Umbilical cord (tissue), 2 donors: Measurements from ENCODE around the gene TM2D3. TPM values are rescaled to one million over a fixed set of nuclear protein-coding genes. Genes with fewer than 3 reads are reported as not detected.
A peak's percentile ranks its signal among the peaks of the same experiment; 100 is the strongest.

Experiments used
- DNase-seq: peaks from one replicate; pipeline ENCODE4 v3.0.0-alpha.2; 2015; ENCODE audit warnings: low spot score
- total RNA-seq: library from RNA; depleted of rRNA; stranded (reverse); fragments of >200 nt; gene quantifications from one replicate; pipeline ENCODE4 v1.2.3, GENCODE V29; 2014; ENCODE audit warnings: low replicate concordance; ENCODE audit not compliant: insufficient read depth

The TM2D3 gene, protein sequence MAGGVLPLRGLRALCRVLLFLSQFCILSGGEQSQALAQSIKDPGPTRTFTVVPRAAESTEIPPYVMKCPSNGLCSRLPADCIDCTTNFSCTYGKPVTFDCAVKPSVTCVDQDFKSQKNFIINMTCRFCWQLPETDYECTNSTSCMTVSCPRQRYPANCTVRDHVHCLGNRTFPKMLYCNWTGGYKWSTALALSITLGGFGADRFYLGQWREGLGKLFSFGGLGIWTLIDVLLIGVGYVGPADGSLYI
- 74.2 TPM for total RNA-seq

DNA sequence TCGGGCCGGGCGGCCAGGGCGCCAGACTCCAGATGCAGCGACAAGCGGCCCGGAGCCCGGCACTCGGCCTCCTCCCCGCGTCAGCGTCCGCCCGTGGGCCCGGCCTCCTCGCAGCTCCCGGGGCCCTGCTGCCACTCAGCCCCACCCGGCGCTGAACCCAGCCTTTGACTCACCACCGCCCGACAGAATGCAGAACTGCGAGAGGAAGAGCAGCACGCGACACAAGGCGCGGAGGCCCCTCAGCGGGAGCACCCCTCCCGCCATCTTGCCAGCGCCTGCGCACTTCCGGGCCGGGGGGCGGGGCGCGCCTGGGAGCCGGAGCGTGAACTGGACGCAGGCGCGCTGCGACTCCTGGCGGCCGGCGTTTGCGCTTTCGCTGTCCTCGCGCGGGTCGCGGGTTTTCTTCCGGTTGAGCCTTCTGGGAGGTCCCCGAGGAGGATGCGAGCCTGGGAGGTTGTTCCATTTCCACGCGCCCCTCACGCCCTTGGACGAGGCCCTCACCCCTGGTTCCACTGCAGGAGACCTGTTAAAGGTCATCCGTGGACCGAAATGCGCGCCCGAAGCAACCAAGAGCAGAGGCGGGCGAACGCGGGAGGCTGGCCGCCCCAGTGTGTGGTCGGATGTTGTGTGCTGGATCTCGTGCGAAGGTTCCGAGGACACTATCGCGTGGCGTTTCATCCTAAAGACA, at the start of gene TM2D3:
TSS of gene TM2D3 (minus strand) at position 284 of the 688 bp plus-strand sequence. CDS start at position 264, 20 bp downstream.
- peak; percentile 96 for DNase-seq

DNA sequence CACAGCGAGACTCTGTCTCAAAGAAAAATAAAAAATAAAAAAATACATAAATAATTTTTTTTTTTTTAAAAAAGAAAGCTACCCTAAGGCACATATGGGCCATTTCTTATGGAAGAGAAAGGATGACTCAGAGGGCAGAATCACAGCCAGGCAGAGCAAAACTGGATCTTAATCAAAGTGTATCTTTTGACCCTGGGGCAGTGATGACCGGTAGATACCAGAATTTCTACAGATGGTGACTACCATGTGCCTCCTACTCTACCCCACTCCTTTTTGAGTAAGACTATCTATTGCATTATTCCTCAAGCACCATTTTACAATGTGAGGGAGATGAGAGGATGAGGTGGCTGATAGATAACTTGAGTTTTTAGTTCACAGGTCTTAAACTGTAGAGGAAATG, 46.1 kb upstream of the TM2D3 start:
- no peak for DNase-seq

DNA sequence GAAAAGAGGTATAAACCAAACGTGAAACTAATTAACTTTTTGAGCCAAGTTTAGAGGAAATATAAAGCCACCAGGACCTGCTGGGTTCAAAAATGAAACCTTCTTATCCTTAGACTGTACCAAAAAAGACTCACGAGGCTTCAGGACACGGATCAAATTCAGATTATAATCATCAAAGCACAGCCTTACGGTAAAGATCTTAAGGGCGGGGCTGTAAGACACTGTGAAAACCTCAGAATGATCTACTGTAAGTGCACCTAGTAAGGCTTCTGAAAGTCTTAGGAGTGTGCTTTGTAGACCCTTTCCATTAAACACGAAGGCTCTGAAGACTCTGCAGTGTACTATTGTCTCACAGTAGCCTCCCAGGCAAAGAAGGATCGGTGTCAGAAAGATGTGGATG, 45.3 kb upstream of the TM2D3 start:
- no peak for DNase-seq

DNA sequence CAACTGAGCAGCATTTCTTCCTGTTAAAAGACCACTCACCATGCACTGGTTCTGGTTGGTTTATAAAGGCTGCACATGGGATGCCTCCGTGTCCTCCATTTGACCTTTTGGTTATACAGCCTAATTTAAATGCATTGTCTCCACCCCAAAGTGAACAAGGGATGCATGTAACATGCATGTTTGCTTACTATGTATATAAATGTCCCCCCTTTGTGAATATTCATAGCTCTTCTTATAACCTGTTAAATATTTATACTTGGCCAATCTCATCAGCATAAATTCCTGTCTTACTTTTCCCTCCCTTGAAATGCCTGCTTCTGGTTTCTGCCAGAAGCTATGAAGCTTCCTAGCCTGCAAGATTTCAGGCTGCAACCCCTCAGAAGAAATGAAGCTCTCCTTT, 44.6 kb upstream of the TM2D3 start:
- DNase-seq: no peak

DNA sequence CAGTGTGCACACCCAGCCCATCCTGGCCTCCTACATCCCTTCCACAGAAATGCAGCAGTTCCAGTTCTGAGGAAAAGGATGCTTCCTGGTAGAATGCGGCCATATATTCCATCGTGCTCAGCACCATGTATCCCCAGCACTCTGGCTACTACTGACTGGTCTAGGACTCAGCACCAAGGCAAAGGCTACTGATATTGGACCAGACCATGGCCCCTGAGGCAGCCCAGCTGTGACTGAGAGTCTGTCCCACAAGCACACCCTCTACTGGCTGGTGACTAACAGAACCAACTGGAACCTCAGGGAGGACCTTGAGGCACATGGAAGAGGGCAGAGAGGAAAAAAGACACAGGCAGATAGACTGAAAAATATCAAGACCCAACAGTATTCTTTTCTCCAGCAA, 42.1 kb upstream of the TM2D3 start:
- no peak for DNase-seq

DNA sequence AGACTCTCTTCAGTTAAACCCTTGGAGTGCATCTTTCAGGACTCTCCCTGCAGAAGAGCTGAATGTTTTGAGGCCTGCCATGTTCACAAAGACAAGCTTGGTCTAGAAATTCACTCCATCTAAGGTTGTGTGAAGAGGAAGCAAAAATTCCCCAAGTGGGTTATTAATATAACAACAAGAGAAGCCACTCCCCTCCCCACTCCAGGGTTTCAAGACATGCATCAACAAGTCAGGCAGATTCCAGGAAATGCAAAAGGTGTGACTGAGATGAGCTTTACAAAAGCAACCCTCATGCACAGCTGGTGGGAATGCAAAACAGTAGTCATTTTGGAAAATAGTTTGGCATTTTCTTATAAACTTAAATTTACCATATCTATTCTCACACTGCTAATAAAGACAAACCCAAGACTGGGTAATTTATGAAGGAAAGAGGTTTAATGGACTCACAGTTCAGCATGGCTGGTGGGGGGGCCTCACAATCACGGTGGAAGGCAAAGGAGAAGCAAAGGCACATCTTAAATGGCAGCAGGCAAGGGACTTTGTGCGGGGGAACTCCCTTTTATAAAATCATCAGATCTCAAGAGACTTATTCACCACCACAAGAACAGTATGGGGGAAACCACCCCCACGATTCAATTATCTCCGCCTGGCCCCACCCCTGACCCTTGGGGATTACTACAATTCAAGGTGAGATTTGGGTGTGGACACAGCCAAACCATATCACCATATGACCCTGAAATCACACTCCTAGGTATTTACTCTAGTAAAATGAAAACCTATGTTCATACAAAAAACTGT, 40.8 kb upstream of the TM2D3 start:
- peak; percentile 21 for DNase-seq

DNA sequence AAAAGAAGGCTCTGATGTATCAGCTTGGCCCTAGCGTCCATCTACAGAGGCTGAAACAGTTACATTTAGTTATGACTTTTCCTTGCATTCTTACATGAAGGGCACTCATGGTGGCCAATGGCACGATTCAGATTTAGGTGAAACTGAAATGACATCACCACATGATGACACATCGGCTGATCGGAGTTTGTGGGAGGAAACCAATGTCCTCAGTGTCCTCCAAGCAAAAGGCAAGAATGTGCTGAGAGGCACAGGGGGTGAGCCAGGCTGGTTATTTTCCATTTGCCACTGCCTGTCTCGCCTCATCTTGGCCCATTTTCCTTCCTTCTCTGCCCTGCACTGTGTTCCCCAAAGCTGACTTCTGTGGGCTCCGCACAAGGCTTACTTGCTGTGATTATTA, 37.7 kb upstream of the TM2D3 start:
- DNase-seq: no peak

DNA sequence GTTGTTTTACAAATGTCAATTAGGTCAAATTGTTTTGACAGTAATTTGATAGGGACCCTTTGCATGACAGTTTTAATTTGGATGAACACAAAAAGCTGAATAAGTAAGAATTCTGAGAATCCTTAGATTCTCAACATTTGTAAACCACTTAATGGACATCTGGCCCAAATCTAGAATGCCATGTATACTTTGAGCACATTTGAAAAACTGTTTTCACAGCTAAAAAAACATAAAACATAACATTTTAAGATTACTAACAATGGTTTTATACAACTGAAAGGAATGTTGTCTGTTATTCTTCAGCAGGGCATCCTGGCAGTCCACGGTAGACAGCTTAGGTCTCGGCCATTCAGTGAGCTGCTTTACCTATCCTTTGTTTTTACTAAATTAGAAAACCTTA, 34.5 kb upstream of the TM2D3 start:
- no peak for DNase-seq

DNA sequence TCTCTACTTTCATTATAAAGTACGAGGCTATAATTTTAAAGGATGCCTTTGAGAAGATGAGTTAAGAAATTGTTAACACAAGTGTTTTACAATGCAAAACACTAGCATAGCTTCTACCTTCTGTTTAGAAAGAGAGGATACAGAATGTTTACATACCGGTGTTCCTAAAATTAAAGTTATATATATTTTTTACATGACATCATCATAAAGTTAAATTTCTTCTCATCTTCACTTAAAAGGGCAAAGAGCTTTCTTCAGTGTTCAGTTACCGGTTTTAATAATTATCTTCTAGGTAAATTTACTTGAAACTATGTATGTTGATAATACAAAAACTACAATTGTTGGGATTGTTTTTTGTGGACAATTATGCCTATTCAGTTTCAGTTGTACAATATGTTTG, 32.7 kb upstream of the TM2D3 start:
- no peak for DNase-seq

DNA sequence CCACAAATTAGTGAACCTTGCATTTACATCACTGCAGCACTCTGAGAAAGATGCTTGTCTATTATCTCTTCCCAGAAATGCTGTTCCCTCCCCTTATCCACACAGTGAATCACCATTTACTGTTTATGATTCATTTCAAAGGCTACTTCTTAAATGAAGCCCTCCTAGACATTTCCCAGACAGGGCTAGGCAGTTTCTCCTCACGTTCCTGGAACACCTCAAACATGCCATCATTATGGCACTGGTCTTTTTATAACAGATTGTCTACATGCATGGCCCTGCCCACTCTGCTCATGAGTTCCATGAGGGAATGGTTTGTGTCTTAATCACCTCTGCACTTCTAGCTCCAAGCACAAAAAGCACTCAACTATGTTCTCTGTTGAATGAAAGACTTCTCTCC, 32.2 kb upstream of the TM2D3 start:
- DNase-seq: no peak

DNA sequence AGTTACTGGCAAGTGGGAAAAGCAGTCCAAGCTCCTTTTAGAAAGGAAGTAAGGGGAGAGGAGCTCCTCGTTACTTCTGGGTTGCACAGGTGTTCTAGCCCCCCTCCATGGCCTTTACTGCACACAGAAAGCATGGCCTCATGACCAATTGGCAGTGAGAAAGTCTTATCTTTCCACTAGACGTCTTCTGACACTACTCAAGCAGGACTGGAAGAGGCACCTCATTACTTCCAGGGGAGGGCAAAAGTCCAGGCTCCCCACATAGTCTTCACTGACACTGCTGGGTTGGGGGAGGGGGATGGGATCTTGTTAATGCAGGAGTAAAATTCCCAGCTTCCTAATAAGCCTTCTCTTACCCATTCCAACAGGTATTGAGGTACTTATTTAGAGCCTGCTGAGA, 27.6 kb upstream of the TM2D3 start:
- DNase-seq: no peak

DNA sequence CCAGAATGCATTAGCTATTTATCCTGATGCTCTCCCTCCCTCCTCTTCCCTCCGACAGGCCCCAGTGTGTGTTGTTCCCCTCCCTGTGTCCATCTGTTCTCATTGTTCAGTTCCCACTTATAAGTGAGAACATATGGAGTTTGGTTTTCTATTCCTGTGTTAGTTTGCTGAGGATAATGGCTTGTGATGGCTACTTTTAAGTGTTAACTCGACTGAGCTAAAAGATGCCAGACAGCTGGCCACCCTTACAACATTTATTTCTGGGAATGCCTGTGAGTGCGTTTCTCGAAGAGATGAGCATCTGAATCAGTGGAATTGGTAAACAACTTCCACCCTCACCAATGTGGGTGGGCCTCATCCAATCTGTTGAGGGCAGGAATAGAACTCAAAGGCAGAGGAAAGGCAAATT, 24.7 kb upstream of the TM2D3 start:
- DNase-seq: no peak

DNA sequence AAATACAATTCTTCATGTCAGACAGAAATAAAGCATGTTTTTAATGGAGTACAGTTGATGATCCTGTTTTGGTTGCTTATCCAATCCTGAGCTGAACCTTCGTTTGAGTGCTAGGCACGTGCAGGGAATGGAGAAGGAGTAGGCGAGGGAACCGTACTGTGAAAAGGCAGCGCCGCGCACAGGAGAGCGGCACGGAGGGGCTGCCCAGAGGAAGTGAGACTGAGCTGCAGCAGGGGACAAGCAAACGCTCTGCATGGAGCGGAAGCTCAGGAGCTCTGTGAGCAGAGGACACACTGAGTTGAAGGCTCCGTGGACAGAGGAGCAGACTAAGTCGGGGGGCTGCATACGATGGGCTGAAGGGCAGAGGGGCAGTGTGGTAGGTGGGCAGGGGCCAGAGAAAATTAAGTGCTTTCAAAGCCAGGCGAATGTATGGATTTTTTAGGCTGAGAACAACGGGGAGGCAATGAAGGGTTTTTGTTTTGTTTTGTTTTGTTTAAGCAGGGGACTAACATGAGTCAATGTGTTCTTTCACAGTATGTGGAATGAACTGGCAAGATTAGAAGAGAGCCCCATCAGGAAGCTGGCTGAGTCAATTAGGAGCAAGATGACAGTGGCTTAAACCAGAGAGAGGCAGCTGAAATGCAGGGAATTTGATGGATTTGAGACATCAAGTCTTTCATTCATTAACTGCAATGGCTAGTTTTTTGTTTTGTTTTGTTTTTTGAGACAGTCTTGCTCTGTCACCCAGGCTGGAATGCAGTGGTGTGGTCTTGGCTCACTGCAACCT, 23.8 kb upstream of the TM2D3 start:
- DNase-seq: no peak

DNA sequence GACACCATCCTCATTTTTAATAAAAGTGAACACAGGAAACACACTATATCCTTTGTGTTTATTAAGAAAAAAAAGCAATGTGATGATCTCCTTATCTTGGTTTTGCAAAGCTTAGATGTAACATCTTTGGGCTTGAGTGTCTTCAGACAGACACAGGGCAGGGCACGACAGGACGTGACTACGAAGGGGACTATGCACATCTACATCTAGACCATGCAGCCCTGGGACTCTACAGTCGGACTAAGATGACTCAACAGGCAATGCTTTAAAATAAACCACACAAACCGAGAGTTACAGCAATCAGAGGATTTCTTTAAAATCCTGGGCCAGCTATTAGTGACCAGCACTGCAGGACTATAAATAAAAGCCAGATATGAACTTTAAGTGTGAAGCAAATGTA, 22.8 kb upstream of the TM2D3 start:
- no peak for DNase-seq

DNA sequence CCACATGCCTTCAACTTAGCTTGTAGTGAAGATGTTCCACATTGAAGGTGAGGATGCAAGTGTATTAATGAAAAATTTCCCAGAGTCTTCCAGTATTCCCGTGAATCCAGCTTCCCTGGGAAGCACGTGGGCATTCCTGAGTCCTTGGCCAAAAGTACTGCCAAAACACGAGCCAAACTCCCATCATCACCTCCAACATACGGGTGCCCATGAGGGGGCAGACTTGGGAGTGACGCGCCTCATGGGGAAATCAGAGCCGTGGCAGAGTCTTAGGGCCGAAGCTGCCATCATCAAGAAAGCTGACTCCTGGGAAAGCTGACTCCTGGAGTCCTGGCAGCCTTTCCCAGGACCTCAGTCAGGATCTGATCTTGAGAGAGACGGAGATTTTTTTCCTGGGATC, 20.1 kb upstream of the TM2D3 start:
- DNase-seq: no peak

DNA sequence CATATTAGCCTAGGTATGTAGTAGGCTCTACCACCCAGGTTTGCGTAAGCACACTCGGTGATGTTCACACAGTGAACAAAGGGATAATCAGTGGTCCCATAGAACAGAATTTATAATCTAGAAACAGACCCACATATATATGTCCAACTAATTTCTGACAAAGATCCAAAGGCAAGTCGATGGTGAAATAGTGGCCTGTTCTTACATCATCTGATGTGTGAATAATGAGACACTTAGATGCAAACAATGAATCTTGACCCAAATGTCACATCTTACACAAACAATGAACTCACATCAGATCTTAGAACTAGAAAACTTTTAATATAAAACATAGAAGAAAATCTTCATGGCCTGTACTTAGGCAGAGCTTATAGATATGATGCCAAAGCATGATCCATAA, 17.6 kb upstream of the TM2D3 start:
- no peak for DNase-seq

DNA sequence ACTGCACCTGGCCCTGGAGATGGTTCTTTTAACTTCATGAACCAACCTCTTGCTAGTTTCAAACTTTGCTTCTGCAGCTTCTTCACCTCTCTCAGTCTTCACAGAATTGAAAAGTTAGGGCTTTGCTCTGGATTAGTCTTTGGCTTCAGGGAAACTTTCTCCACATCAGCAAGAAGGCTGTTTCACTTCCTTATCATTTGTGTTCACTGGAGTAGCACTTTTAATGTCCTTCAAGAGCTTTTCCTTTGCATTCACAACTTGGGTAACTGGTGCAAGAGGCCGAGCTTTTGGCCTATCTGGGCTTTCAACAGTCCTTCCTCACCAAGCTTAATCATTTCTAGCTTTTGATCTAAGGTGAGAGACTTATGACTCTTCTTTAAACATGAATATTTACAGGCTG, 15.7 kb upstream of the TM2D3 start:
- DNase-seq: no peak

DNA sequence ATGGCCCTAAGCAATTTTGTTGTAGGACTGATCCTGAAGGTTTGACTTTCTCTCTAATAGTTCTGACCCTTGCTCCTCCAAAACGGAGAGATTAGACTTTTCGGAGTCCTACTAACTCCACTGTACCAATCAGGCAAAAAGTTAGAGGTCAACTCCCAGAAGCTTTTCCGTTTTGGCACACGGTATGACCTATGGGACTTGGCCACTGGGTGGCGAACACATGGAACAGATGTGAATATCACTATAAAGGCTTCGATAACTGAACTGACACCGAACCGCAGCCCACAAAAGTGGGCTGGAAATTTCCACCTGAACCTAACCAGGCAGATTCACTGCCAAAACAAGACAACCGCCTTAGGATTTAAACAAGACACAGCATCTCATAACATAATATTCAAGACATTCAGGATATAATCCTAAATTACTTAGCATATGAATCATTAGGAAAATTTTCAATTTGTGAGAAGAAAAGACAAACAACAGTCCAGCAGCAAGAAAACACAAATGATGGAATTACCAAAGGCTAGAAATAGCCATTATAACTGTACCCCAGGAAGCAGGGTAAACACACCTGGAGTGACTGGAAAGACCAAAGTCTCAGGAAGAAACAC, 12.2 kb upstream of the TM2D3 start:
- DNase-seq: no peak

DNA sequence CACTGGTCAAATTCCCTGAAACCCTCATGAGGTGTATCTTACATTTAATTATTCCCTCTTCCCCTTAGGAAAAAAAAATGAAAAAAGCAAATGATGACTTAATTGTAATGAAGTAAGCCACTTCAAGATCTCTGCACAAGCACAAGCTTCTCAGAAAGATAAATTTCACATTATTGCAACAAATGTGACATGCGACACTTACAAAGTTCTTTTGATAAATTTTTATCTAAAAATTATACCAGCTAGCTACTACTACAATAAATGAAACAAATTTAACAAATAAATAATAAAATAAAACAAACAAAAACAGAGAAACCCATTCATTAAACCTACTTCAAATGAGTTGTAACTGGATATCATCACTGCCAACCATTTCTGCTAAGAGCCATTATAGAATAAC, 10.0 kb upstream of the TM2D3 start:
- no peak for DNase-seq

DNA sequence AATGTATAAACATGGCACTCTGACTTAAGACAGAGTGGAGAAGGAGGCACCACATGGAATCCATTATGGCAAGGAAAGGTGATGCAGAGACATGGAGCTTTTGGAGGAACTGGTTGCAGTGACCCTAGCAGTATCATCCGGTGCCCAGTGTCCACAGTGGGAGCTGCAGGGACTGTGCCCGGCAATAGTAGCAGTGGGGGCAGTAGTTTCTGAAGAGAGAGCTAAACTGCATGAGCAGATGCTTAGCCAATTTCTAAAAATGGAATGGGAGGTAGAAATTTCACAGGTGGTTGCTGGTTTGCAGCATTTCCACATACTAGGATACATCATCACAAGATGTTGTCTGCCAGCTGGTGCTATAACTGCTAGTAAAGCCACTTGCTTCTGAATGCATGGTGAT, 7.8 kb upstream of the TM2D3 start:
- DNase-seq: no peak

DNA sequence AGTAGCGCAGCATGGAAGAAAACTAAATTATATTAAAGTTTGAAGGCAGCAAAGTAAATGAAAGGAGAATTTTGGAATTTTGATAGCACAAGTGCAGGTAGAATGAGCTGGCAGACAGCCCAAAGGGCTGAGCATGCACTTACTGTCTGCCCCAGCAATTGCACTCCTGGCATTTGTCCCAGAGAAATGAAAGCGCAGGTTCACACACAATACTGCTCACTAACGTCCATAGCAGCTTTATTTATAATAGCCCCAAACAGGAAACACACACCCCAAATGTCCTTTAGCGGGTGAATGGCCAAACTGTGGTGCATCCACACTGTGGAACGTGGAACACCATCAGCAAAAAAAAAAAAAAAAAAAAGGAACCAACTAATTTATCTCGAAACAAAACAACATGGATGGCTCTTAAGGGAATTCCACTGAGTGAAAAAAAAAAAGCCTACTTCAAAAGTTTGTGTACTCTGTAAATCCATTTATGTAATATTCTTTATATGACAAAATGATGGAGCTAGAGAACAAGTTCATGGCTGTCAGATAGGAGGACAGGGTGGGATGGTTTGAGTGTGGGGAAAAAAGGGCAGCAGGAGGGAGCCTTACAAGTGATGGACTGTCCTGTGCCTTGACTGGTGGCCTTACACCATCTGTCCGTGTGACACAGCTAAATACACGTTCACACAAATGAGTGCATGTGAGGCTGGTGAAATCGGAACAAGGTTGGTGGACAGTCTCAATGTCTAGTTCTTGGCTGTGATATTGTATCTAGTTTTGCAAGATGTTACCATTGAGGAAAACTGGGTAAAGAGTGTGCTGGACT, 6.0 kb upstream of the TM2D3 start:
- no peak for DNase-seq
